GM18502 (cell line): ENCODE results near the gene SLC16A6.
"Not testable (repeated sequence)": the region's sequence is repeated elsewhere in the genome, so short reads cannot be mapped to it uniquely, and the experiment has no call there.

Source experiments
- ATAC-seq: cut with Tn5 transposase; IDR thresholded peaks from one replicate; pipeline ENCODE4 v1.9.1; 2021; ENCODE audit warnings: mild to moderate bottlenecking; ENCODE audit not compliant: unreplicated experiment, poor library complexity

The SLC16A6 gene, protein sequence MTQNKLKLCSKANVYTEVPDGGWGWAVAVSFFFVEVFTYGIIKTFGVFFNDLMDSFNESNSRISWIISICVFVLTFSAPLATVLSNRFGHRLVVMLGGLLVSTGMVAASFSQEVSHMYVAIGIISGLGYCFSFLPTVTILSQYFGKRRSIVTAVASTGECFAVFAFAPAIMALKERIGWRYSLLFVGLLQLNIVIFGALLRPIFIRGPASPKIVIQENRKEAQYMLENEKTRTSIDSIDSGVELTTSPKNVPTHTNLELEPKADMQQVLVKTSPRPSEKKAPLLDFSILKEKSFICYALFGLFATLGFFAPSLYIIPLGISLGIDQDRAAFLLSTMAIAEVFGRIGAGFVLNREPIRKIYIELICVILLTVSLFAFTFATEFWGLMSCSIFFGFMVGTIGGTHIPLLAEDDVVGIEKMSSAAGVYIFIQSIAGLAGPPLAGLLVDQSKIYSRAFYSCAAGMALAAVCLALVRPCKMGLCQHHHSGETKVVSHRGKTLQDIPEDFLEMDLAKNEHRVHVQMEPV

DNA sequence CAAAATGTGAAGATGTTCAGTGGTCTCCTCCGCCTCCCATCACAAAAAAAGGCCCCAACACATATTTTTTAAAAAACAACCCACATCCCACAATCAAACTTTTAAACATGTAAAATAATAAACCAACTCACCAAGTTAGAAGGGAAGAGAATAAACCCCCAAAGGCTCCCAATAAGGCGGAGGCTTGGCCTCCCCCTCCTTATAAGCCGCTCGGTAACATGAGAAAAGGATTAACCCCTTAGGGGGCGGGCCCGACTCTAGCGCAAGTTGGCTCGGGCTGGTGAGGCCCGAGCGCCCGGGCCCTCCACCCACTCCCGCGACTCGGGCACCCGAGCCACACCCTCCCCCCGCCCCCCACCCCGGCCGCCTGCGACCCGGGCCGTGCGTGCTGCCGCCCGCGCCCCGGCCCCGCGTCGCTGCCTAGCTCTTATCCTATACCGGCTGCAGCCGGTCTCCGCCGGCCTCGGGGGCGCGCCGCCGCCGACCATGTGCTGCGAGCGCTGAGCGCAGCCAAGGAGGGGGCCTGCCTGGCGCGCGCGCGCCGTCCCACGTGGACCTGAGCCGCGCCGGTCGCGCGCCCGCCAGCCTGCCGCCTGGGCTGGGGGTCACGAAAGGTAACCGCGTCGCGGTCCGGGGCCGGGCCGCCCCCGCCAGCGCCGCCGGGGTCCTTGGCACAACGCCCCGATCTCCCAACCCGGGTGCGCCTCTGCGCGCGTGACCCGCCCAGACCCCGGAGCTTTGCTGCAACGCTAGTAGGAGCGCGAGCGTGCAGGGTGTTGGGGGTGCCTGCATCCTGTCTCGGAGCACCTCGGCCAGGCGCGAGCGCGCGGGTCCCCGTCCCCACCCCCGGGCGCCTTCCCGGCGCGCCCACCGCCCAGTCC lies at the start of gene SLC16A6, which contains the start of gene ARSG:
TSS of gene SLC16A6 (minus strand) at position 173 of the 881 bp plus-strand sequence. CDS start 12,807 bp downstream, outside the sequence.
TSS of gene ARSG (plus strand) at position 541 of the 881 bp plus-strand sequence. CDS start 15,999 bp downstream, outside the sequence.
- peak; percentile 48 for ATAC-seq

DNA sequence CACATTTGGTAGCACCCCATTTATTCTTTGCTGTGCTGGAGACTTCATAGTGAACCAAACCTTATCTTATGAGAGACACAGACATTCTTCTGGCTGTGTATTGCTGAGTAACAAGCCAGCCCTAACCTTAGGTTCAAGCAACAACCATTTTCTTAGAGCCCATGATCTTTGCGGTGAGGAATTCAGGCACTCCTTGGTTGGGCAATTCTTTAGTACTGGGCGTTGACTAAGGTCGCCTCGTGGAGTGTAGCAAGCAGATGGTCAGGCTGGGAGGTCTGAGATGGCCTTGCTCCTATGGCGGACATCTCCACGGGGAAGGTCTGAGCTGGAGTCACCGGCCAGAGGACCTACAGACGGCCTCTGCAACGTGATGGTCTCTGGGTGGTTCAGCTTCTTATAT lies 43.5 kb upstream of the SLC16A6 start:
- no peak for ATAC-seq

DNA sequence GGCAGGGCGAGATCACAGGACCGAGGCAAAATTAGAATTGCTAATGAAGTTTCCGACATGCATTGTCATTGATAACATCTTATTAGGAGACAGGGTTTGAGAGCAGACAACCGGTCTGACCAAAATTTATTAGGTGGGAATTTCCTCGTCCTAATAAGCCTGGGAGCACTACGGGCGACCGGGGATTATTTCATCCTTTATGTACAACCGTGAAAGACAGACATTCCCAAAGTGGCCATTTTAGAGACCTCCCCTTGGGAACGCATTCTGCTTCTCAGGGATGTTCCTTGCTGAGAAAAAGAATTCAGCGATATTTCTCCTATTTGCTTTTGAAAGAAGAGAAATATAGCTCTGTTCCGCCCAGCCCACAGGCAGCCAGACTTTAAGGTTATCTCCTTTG lies 41.0 kb upstream of the SLC16A6 start:
- not testable (repeated sequence) for ATAC-seq

DNA sequence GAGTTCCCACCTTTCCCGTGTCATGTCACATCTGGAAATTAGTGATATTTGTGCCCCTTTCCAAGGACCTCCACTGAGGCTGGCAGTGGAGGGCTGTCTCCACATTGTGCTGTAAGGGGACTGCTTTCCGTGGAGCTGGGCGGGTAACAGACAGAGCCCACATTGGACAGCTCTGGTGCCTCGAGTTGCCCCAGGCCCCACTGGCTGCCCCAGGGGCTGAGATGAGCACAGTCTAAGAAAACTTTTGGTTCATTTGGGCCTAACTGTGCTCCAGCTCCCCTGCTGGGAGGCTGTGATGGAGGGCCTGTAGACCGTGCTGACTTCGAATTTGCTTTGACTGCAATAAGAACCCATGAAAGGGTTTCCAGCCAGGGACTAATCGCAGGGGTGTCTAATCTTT lies 38.4 kb upstream of the SLC16A6 start:
- ATAC-seq: no peak

DNA sequence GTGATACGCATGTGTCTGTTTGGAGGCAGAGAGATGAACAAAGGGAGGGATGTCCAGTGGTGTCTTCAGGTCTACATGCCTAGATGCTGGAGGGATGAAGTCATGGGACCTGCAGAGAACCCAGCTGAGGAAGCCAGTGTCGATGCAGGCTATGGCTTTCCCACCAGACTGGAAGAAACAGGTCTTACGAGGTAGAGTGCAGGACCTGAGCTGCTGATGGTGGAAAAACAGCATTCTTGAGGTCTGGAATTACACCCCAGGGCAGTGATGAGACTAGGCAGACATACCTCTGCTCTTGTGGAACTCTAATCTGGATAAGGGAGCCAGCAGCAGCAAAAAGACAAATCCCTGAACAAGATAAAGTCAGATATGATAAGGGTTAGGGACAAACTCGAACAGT lies 37.7 kb upstream of the SLC16A6 start:
- no peak for ATAC-seq

DNA sequence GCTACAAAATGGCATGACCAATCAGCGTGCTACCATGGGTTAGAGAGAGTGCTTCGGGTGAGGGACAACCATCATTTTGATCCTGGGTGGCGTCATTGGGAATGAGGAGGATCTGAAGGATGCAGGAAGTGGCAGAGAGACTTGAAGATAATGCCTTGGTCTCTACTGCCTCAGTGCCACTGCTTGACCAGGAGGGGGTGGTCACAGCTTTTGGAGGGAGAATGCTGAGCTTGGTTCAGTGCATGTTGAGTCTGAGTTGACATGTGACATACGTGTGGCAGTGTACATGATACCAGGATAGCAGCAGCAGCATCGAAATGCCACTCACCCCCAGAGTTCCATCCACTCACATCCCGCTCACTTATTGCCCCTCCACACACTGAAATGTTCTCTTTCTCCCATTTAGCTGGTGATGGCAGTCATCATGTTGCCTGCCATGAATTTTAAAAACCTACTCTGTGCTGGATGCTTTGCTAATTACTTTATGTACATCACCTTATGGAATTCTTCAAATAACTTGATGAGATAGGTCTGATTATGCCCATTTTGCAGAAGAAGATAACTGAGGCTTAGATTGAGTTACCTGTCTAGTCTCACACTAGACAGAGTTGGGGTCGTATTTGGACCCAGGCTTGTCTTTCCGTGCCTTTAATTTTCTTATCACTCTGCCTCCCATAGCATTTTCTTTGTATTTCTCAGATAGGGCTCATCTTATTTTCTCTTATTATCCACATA lies 37.1 kb upstream of the SLC16A6 start:
- ATAC-seq: no peak

GRCh38 chr17:68326681-68327080 lies 35.8 kb upstream of the SLC16A6 start:
- no peak for ATAC-seq

- no peak for ATAC-seq
Measured at GRCh38 chr17:68325961-68326360, 35.0 kb upstream of the SLC16A6 start.

DNA sequence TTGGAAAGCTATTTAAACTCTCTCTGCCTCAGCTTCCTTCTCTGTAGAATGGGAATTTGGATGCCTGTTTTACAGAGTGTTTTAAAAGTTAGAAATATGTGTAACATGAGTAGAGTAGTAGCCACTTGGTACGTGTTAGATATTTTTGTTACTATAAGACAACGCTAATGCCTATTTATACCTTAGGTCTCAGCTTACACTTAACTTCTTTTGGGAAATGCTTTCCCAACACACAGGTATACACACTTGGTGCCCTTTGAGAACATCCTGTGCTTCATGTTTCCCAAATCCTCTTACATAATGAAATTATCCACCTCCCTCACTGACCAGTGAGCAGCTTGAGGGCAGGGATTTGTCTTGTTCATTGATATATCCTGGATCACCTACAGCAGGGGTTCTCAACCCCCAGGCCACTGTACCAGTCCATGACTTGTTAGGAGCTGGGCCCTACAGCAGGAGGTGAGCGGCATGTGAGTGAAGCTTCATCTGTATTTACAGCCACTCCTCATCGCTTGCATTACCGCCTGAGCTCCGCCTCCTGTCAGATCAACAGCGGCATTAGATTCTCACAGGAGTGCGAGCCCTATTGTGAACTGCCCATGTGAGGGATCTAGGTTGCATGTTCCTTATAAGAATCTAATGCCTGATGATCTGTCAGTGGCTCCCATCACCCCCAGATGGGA lies 33.9 kb upstream of the SLC16A6 start:
- no peak for ATAC-seq

GRCh38 chr17:68324114-68324513 lies 33.2 kb upstream of the SLC16A6 start:
- ATAC-seq: no peak

DNA sequence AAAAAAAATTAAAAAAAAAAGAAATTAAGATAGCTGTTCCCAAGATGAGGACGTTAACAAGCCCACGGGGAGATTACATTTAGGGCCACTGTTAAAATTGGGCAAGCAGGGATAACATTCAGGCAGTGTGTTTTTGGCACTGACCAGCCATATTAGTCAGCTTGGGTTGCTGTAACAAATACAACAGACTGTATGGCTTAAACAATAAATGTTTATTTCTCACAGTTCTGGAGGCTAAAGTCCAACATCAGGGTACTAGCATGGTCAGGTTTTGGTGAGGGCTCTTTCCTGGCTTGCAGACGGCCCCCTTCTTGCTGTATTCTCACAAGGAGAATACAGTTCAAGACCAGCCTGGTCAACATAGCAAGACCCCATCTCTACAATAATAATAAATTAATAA lies 31.7 kb upstream of the SLC16A6 start:
- no peak for ATAC-seq

DNA sequence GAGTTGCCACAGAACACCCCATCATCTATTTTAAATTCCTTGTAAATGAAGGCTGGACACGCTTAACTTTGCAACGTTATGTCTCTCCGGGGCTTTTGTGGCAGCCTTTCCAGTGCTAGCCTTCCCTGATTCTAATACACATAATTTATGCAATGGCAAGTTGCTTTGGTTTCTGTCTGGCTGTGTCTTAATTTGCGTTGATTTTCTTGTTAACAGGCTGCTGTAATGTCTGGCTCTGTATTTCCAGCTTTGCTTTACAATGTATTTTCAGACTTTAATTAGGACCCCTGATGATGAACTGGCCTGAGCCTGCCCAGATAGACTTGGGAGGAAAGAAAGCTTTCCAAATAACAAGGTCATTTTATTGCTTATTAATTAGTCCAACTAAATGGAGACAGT lies 30.6 kb upstream of the SLC16A6 start:
- no peak for ATAC-seq

DNA sequence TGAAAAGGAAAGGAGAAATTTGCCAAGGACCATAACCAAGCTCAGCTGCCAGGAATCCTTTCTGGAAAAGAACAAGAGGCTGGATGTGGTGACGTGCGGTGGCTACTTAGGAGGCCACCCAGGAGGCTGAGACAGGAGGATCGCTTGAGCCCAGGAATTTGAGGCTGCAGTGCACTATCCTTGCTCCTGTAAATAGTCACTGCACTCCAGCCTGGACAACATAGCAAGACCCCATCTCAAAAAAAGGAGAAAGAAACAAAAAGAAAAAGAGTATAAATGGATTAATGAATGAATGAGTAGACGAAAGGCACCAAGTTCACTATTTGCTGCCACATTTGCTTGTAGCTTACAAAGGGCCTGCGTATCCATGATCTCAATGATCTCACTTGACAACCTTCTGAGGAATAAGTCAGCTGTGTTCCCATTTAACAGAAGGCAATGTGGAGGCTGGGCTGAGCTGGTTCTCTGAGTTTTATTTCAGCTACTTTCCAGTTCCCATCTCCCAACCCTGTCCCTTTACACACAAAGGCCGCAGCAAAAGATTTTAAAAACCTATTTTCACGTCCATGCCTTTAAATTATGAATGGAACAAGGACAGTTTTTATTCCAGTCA lies 30.1 kb upstream of the SLC16A6 start:
- ATAC-seq: no peak

DNA sequence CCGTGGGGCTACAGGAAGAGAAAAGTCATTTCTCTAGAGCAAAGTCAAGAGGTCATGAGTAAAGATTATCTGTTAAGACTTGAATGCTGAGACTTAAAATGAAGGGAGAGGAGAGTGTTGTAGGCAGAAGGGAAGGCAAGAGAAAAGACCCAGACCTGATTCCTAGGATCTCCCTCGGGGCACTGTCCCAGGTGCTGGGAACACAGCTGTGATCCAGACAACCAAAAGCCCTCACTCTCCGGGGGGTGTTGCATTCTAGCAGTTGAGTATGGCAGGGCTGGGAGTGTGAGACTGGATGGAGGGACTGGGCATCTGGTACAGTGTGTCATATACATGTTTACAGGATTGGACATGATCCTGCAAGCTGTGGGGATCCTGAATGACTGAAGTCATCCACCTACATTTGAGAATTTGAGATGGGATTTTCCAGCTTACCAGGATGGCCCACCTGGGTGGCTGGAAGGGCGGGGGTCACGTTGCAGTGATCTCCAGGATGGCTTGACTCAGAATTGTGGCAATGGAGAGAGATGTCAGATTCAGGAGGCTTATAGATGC lies 29.5 kb upstream of the SLC16A6 start:
- no peak for ATAC-seq

- no peak for ATAC-seq
Measured at GRCh38 chr17:68319410-68320162, 28.7 kb upstream of the SLC16A6 start.

GRCh38 chr17:68318103-68318991 lies 27.4 kb upstream of the SLC16A6 start:
- ATAC-seq: no peak

DNA sequence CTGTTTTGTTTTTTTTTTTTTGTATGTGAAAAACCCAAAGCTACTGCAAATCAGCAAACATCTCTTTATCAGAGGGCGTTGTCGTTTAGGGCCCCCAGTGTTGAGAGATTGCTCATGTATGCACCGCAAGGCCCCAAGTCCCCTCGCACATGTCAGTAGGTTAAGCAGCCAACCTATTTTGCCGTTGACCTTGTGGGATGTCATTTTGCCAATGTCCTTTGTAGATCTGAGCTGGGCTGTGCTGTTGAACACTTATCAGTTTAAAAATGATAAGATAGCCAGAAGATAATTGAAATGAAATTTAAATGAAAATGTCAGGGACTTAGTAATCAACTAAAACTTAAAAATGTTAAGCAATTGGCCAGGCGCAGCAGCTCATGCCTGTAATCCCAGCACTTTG lies 26.5 kb upstream of the SLC16A6 start:
- no peak for ATAC-seq
